ENCODE data around the gene TIMM9.

Gene TIMM9

GRCh38 chr14:58467575-58467974 lies 40.2 kb upstream of the TIMM9 start:
- Histone ChIP-seq H3K4me3 (ENCODE audit: low read length, poor library complexity, severe bottlenecking) (no peak overlapping the region), H3K4me2 (ENCODE audit: low read depth, low read length, poor library complexity, severe bottlenecking) (no peak overlapping the region), H3K9me2 (replicated peaks; ENCODE audit: low read depth, low read length) (no peaks in the 10 kb centered on the region), H3F3A (ENCODE audit: low read depth) (no peaks in the 10 kb centered on the region), H3K79me2 (ENCODE audit: insufficient read depth, low read length) (no peaks in the 10 kb centered on the region), H2AFZ (ENCODE audit: low read length) (no peak overlapping the region), H3K27me3 (ENCODE audit: insufficient read depth, low read length, poor library complexity, severe bottlenecking) (no peaks in the 10 kb centered on the region), H3K9ac (ENCODE audit: low read depth, low read length, poor library complexity, severe bottlenecking) (no peak overlapping the region), H3K4me1 (ENCODE audit: insufficient read depth, low read length, poor library complexity, severe bottlenecking) (no peaks in the 10 kb centered on the region), H4K20me1 (ENCODE audit: insufficient read depth, low read length, poor library complexity, severe bottlenecking) (no peaks in the 10 kb centered on the region), H3K9me3 (ENCODE audit: insufficient read depth, low read depth, low read length) (no peaks in the 10 kb centered on the region), H3K36me3 (ENCODE audit: insufficient read depth, low read length) (peaks cover 70% of the 10 kb centered on the region; the same call in 1 of the 2 replicates)
- TF ChIP-seq EZH2phosphoT487 (IDR thresholded peaks at IDR 0.05; ENCODE audit: borderline replicate concordance) (no peak), CTCF (conservative IDR thresholded peaks at IDR 0.05; ENCODE audit: low read length) (no peak; the same call in 1 of the 2 replicates)

GRCh38 chr14:58466459-58466858 lies 39.1 kb upstream of the TIMM9 start:
- Histone ChIP-seq H2AFZ (ENCODE audit: low read length) (no peak overlapping the region), H4K20me1 (ENCODE audit: insufficient read depth, low read length, poor library complexity, severe bottlenecking) (no peaks in the 10 kb centered on the region), H3K4me3 (ENCODE audit: low read length, poor library complexity, severe bottlenecking) (no peak overlapping the region), H3K36me3 (ENCODE audit: insufficient read depth, low read length) (peaks cover 68% of the 10 kb centered on the region; the same call in 1 of the 2 replicates), H3F3A (ENCODE audit: low read depth) (no peaks in the 10 kb centered on the region), H3K79me2 (ENCODE audit: insufficient read depth, low read length) (no peaks in the 10 kb centered on the region), H3K4me2 (ENCODE audit: low read depth, low read length, poor library complexity, severe bottlenecking) (no peak overlapping the region), H3K9me2 (replicated peaks; ENCODE audit: low read depth, low read length) (no peaks in the 10 kb centered on the region), H3K4me1 (ENCODE audit: insufficient read depth, low read length, poor library complexity, severe bottlenecking) (no peaks in the 10 kb centered on the region), H3K27me3 (ENCODE audit: insufficient read depth, low read length, poor library complexity, severe bottlenecking) (no peaks in the 10 kb centered on the region), H3K9me3 (ENCODE audit: insufficient read depth, low read depth, low read length) (no peaks in the 10 kb centered on the region), H3K9ac (ENCODE audit: low read depth, low read length, poor library complexity, severe bottlenecking) (no peak overlapping the region)
- TF ChIP-seq EZH2phosphoT487 (IDR thresholded peaks at IDR 0.05; ENCODE audit: borderline replicate concordance) = no peak
- no peak for TF ChIP-seq CTCF (conservative IDR thresholded peaks at IDR 0.05; ENCODE audit: low read length)

- Histone ChIP-seq H3K9me3 (ENCODE audit: insufficient read depth, low read depth, low read length) (no peaks in the 10 kb centered on the region), H2AFZ (ENCODE audit: low read length) (no peak overlapping the region), H3K79me2 (ENCODE audit: insufficient read depth, low read length) (no peaks in the 10 kb centered on the region), H3K9me2 (replicated peaks; ENCODE audit: low read depth, low read length) (no peaks in the 10 kb centered on the region), H3K27me3 (ENCODE audit: insufficient read depth, low read length, poor library complexity, severe bottlenecking) (no peaks in the 10 kb centered on the region), H3K4me1 (ENCODE audit: insufficient read depth, low read length, poor library complexity, severe bottlenecking) (no peaks in the 10 kb centered on the region), H3K36me3 (ENCODE audit: insufficient read depth, low read length) (peaks cover 69% of the 10 kb centered on the region; the same call in 1 of the 2 replicates), H3K4me2 (ENCODE audit: low read depth, low read length, poor library complexity, severe bottlenecking) (no peak overlapping the region), H3K9ac (ENCODE audit: low read depth, low read length, poor library complexity, severe bottlenecking) (no peak overlapping the region), H3K4me3 (ENCODE audit: low read length, poor library complexity, severe bottlenecking) (no peak overlapping the region), H4K20me1 (ENCODE audit: insufficient read depth, low read length, poor library complexity, severe bottlenecking) (no peaks in the 10 kb centered on the region), H3F3A (ENCODE audit: low read depth) (no peaks in the 10 kb centered on the region)
- no peak for TF ChIP-seq CTCF (conservative IDR thresholded peaks at IDR 0.05; ENCODE audit: low read length)
- TF ChIP-seq EZH2phosphoT487 (IDR thresholded peaks at IDR 0.05; ENCODE audit: borderline replicate concordance) = no peak
Observed at GRCh38 chr14:58465421-58465820, 38.1 kb upstream of the TIMM9 start.

Measured in Loucy (cell line).